Pancreas (tissue), 10 donors: ENCODE data around the gene COL25A1. TPM values are rescaled to one million over a fixed set of nuclear protein-coding genes. Genes with fewer than 3 reads are reported as not detected.
A peak's percentile ranks its signal among the peaks of the same experiment; 100 is the strongest.

Source experiments
- ATAC-seq, 4 donors: fragments of 200-7000 bp; cut with Tn5 transposase; one replicate each; pipeline versions ENCODE4 v1.8.0 to v1.9.1; 2020; ENCODE audit warnings: mild to moderate bottlenecking in 4 of 4, moderate library complexity in 4 of 4
- DNase-seq, 6 donors: peaks; one replicate each; pipeline ENCODE4 v3.0.0-alpha.2; 2020
- FAIRE-seq: peaks from 2 replicates; lab custom pipeline; 2012; peaks lifted over from hg19 to GRCh38; lab: Jason Lieb, UNC
- H3K27ac ChIP-seq, 4 donors: fragments of 200-600 bp; sonication (generic); 1 replicate in 3 of 4; 2 replicates in 1 of 4; pipeline versions ENCODE4 v1.5.0 to v1.8.0; 2020
- H3K27me3 ChIP-seq, 4 donors: fragments of 200-600 bp; one replicate each; pipeline ENCODE4 v1.8.0; 2021
- H3K36me3 ChIP-seq, 3 donors: fragments of 200-600 bp; sonication (generic) in 1 of 3; one replicate each; pipeline versions ENCODE4 v1.5.0 to v1.8.0; 2020 to 2021
- H3K4me1 ChIP-seq, 3 donors: fragments of 200-600 bp; one replicate each; pipeline ENCODE4 v1.8.0; 2021
- H3K4me3 ChIP-seq, 4 donors: fragments of 200-600 bp; sonication (generic) in 2 of 4; one replicate each; pipeline versions ENCODE4 v1.5.0 to v1.8.0; 2020 to 2021
- H3K9me3 ChIP-seq, 4 donors: fragments of 200-600 bp; one replicate each; pipeline ENCODE4 v1.8.0; 2021
- WGBS, 2 donors: extraction: QIAGEN DNeasy Blood & Tissue Kit; methylation state at CpG; one replicate each; pipeline ENCODE4 v1.1.7; 2013; 5-methylcytosine and 5-hydroxymethylcytosine counted together
- intact Hi-C, 3 donors: fragments of 100-400 bp; cut with DNase I; formaldehyde crosslinking; loops; one replicate each; pipeline versions ENCODE4 v1.11.1 to v1.14.2; 2022
- polyA plus RNA-seq, 2 donors: library from polyadenylated mRNA; stranded (reverse); fragments of 200-250 nt; gene quantifications; one replicate each; pipeline ENCODE4 v1.2.3, GENCODE V29; 2013
- total RNA-seq, 6 donors: library from RNA; stranded (reverse); fragmentation: NEBNext Ultra II Directional in 4 of 6; extraction: Animal tissue kit (Norgen Biotek cat#: 25700) in 4 of 6; gene quantifications; one replicate each; pipeline versions ENCODE4 v1.2.1 to v1.2.4, GENCODE V29; 2021 to 2023
- TF ChIP-seq, protein P1 (sequence below), 4 donors: fragments of 200-600 bp; sonication (generic) in 3 of 4; IDR thresholded peaks; one replicate each; pipeline versions ENCODE4 v1.5.0 to v1.8.0; 2021; ENCODE audit warnings: antibody characterized with exemption in 4 of 4
- donor health status: healthy with polysubstance abuse.
- donor health status: DM: no; HTN: no; CAD: no; lungs with moderate emphysema.
- donor health status: DM: no; HTN: no; CAD: no.
- donor health status: control.
- donor health status: control.
- donor health status: Bipolar disorder and iron deficiency.
- donor health status: DM: yes; HTN: yes; CAD: no.
- donor health status: DM: no; HTN: no; CAD: no.
- donor health status: DM: no; HTN: no; CAD: no.
- donor health status: DM: yes; HTN: yes; CAD: no.

Gene COL25A1
- total and polyA plus RNA-seq, 8 donors = 0.08 to 0.46 (median 0.22) TPM

GRCh38 chr4:109053257-109053656 is 249.2 kb downstream of the COL25A1 start:
- TF ChIP-seq, protein P1, sequence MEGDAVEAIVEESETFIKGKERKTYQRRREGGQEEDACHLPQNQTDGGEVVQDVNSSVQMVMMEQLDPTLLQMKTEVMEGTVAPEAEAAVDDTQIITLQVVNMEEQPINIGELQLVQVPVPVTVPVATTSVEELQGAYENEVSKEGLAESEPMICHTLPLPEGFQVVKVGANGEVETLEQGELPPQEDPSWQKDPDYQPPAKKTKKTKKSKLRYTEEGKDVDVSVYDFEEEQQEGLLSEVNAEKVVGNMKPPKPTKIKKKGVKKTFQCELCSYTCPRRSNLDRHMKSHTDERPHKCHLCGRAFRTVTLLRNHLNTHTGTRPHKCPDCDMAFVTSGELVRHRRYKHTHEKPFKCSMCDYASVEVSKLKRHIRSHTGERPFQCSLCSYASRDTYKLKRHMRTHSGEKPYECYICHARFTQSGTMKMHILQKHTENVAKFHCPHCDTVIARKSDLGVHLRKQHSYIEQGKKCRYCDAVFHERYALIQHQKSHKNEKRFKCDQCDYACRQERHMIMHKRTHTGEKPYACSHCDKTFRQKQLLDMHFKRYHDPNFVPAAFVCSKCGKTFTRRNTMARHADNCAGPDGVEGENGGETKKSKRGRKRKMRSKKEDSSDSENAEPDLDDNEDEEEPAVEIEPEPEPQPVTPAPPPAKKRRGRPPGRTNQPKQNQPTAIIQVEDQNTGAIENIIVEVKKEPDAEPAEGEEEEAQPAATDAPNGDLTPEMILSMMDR (IDR thresholded peaks at IDR 0.05) = no peak
- ATAC-seq (no peak), DNase-seq (no peak), FAIRE-seq (no peak)
- WGBS, 2 donors = 73 to 84% methylated on average over 5 of the region's 5 CpGs
- Histone ChIP-seq H3K27me3 (no peaks in the 10 kb centered on the region), H3K9me3 (no peaks in the 10 kb centered on the region), H3K4me1 (no peaks in the 10 kb centered on the region), H3K27ac (no peak overlapping the region), H3K36me3 (no peaks in the 10 kb centered on the region), H3K4me3 (no peak overlapping the region)
- intact Hi-C loops = no loop called here

DNA sequence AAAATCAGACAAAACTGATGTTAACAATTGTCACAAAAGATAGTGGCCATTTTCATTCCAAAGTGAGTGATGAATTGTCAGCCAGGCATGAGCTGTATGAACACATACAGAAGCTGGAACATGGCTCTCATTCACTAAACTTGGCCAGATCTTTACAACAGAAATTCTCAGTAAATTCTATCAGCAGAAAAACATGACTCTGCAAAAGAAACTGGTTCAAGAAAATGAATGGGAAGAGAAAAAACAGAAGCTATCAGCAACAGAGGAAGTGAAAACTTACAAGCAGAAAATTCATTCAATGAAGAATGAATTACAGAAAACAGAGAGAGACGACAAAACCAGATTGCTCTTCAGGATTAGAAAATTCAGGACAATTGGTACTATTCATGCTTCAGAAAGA is 249.6 kb downstream of the COL25A1 start:
- FAIRE-seq (no peak), DNase-seq (no peak), ATAC-seq (no peak)
- H3K4me3 ChIP-seq = no peak overlapping the region
- H3K9me3 ChIP-seq = no peaks in the 10 kb centered on the region
- H3K27ac ChIP-seq = no peak overlapping the region
- TF ChIP-seq, protein P1 (IDR thresholded peaks at IDR 0.05) = no peak
- H3K36me3 ChIP-seq = no peaks in the 10 kb centered on the region
- H3K27me3 ChIP-seq = no peaks in the 10 kb centered on the region
- WGBS, 2 donors = 74 to 81% methylated on average over 1 of the region's 1 CpG
- intact Hi-C loops = no loop called here
- no peaks in the 10 kb centered on the region for H3K4me1 ChIP-seq

GRCh38 chr4:109051054-109051453 is 251.4 kb downstream of the COL25A1 start:
- intact Hi-C loops = no loop called here
- FAIRE-seq = no peak

DNA sequence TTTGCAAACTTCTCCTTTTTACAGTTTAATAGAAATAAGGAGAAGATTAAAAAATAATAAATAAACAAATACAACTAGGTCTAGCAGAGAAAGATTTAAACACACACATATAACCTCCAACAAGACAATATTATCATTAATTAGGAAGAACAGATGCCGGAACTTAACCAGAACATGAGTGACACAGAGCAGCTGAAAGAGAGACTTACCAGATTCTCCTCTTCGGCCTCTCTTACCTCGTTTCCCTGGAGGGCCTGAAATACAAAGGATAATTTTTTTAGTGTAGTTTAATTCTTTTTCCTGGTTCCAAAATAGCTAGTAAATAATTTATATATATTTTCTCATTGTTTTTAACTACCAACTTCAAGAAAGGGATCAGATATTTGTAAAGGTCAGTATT is 252.5 kb downstream of the COL25A1 start:
- H3K9me3 ChIP-seq = no peaks in the 10 kb centered on the region
- 74 to 80% methylated on average over 3 of the region's 3 CpGs for WGBS, 2 donors
- FAIRE-seq = no peak
- no peak overlapping the region for H3K27ac ChIP-seq
- no peak for DNase-seq
- H3K4me1 ChIP-seq = no peaks in the 10 kb centered on the region
- H3K36me3 ChIP-seq = no peaks in the 10 kb centered on the region
- TF ChIP-seq, protein P1 (IDR thresholded peaks at IDR 0.05) = no peak
- no peak overlapping the region for H3K4me3 ChIP-seq
- intact Hi-C loops = no loop called here
- no peaks in the 10 kb centered on the region for H3K27me3 ChIP-seq
- no peak for ATAC-seq

More at GRCh38 chr4:109051054-109051453, 251.4 kb downstream of the COL25A1 start:
- WGBS, 2 donors = 76 to 89% methylated on average over 2 of the region's 2 CpGs
- H3K4me3 ChIP-seq = no peak overlapping the region
- no peaks in the 10 kb centered on the region for H3K27me3 ChIP-seq
- TF ChIP-seq, protein P1 (IDR thresholded peaks at IDR 0.05) = no peak
- ATAC-seq = no peak
- no peaks in the 10 kb centered on the region for H3K36me3 ChIP-seq
- no peak overlapping the region for H3K27ac ChIP-seq
- H3K9me3 ChIP-seq = no peaks in the 10 kb centered on the region
- no peaks in the 10 kb centered on the region for H3K4me1 ChIP-seq
- no peak for DNase-seq

GRCh38 chr4:109046471-109047201 is 255.8 kb downstream of the COL25A1 start:
- H3K4me3 ChIP-seq = no peak overlapping the region
- H3K27me3 ChIP-seq = no peaks in the 10 kb centered on the region
- 14 to 18% methylated on average over 7 of the region's 7 CpGs for WGBS, 2 donors
- no peak overlapping the region for H3K27ac ChIP-seq
- DNase-seq = no peak
- H3K4me1 ChIP-seq = no peaks in the 10 kb centered on the region
- no peak for FAIRE-seq
- TF ChIP-seq, protein P1 (IDR thresholded peaks at IDR 0.05) = no peak
- no peaks in the 10 kb centered on the region for H3K36me3 ChIP-seq
- intact Hi-C loops = no loop called here
- H3K9me3 ChIP-seq = no peaks in the 10 kb centered on the region
- peak in 2 of 4 donors; percentile 39 to 59 for ATAC-seq
